ENCODE measurements around the gene PON1.

DNA sequence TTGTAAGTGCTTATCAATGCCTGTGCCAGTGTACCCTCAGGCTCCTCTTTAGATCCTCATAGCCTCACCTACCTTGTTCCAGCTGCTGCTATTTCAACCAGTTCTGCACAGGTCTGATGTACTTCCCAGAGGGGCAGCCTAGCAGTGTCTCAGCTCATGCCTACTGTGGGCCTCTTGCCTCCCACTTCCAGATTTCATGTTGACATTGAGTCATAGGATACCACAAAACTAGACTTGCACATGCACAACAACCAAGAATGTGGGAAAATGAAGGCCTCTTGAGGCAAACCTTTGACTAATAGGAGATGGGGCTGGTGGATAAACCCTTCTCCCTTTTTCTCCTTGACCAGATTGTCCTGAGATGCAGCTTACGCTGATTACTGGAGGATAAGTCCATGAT lies 40.8 kb upstream of the PON1 start:
- TF ChIP-seq CTCF (optimal IDR thresholded peaks at IDR 0.05 in 1 of 3, IDR thresholded peaks at IDR 0.05 in 1 of 3, conservative IDR thresholded peaks at IDR 0.05 in 1 of 3; ENCODE audit: extremely low read depth in 1 of 3, insufficient read depth in 2 of 3, low read length in 3 of 3) = no peak
- TF ChIP-seq EZH2 (IDR thresholded peaks at IDR 0.05; ENCODE audit: low read length) = no peak

All from keratinocyte (primary cell).